Brain microvascular endothelial cell (primary cell): ENCODE measurements around the gene C11orf42.

Experiments
- DNase-seq: peaks from one replicate; pipeline ENCODE4 v3.0.0-alpha.2; 2020
- H3K27ac ChIP-seq: fragments of 250-450 bp; sonication (Bioruptor Pico); 2 replicates; pipeline ENCODE4 v1.5.1; 2020; ENCODE audit warnings: mild to moderate bottlenecking, moderate library complexity
- H3K27me3 ChIP-seq: fragments of 250-450 bp; sonication (Bioruptor Pico); replicated peaks from 2 replicates; pipeline ENCODE4 v1.5.1; 2020; ENCODE audit warnings: mild to moderate bottlenecking
- H3K36me3 ChIP-seq: fragments of 250-450 bp; sonication (Bioruptor Pico); replicated peaks from 2 replicates; pipeline ENCODE4 v1.5.1; 2020; ENCODE audit warnings: mild to moderate bottlenecking
- H3K4me3 ChIP-seq: 2 replicates; pipeline ENCODE4 v1.5.1; 2011; ENCODE audit warnings: low read depth, mild to moderate bottlenecking, control low read depth, low read length, moderate library complexity
- in situ Hi-C: cut with HindIII; loops from 2 replicates; pipeline ENCODE4 v1.10.0; 2017; ENCODE audit warnings: low sequenced_read_pairs, low pct_ligation_motif_present
- TF ChIP-seq, protein P1 (sequence below): IDR thresholded peaks from 2 replicates; pipeline ENCODE4 v1.5.1; 2011; ENCODE audit warnings: low read depth, mild to moderate bottlenecking, moderate library complexity, low read length, control low read depth, inconsistent platforms; ENCODE audit errors: missing control alignments

Gene C11orf42

DNA sequence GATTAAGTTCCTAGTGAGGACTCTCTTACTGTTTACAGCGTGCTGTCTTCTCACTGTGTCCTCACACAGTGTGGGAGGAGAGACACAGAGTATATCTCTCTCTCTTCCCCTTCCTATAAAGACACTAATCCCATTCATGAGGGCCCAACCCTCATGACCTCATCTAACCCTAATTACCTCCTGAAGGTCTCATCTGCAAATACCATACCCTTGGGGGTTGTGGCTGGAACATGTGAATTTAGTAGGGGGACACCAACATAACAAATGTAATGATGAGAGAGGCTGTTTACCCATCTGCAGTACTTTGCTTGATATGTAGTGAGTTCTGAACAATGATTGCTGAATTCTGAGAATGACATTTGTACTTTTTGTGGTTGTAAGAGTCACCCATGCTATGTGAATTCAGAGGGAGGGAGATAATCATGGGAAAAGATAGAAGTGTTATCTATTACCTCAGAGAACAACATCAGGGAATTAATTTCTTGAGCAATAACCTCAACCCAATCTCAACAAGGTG is 11.2 kb upstream of the C11orf42 start:
- in situ Hi-C loops: no loop called here
- no peak for DNase-seq
- Histone ChIP-seq H3K4me3 (no peak overlapping the region), H3K27ac (no peak overlapping the region), H3K36me3 (no peaks in the 10 kb centered on the region), H3K27me3 (no peaks in the 10 kb centered on the region)
- TF ChIP-seq, protein P1, sequence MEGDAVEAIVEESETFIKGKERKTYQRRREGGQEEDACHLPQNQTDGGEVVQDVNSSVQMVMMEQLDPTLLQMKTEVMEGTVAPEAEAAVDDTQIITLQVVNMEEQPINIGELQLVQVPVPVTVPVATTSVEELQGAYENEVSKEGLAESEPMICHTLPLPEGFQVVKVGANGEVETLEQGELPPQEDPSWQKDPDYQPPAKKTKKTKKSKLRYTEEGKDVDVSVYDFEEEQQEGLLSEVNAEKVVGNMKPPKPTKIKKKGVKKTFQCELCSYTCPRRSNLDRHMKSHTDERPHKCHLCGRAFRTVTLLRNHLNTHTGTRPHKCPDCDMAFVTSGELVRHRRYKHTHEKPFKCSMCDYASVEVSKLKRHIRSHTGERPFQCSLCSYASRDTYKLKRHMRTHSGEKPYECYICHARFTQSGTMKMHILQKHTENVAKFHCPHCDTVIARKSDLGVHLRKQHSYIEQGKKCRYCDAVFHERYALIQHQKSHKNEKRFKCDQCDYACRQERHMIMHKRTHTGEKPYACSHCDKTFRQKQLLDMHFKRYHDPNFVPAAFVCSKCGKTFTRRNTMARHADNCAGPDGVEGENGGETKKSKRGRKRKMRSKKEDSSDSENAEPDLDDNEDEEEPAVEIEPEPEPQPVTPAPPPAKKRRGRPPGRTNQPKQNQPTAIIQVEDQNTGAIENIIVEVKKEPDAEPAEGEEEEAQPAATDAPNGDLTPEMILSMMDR: no peak

DNA sequence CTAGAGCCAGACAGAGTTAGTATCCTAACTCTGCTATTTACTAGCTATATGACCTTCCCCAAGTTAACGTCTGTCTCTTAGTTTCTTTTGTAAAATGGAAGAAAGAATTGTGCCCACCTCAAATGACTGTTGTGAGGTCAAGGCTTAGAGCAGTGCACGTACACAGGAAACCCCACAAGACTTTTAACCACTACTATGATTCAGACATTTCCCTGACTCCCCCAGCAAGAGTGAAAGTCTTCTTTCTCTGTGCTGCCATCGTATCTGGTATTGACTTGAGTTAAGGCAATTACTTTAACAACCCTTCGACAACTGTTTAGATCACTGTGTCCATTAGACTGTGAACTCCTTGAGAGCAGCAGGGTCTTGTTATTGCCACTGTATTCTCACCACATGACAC is 9.0 kb upstream of the C11orf42 start:
- in situ Hi-C loops: no loop called here
- no peak overlapping the region for H3K27ac ChIP-seq
- H3K4me3 ChIP-seq: no peak overlapping the region
- no peaks in the 10 kb centered on the region for H3K36me3 ChIP-seq
- DNase-seq: no peak
- no peaks in the 10 kb centered on the region for H3K27me3 ChIP-seq
- TF ChIP-seq, protein P1: no peak

DNA sequence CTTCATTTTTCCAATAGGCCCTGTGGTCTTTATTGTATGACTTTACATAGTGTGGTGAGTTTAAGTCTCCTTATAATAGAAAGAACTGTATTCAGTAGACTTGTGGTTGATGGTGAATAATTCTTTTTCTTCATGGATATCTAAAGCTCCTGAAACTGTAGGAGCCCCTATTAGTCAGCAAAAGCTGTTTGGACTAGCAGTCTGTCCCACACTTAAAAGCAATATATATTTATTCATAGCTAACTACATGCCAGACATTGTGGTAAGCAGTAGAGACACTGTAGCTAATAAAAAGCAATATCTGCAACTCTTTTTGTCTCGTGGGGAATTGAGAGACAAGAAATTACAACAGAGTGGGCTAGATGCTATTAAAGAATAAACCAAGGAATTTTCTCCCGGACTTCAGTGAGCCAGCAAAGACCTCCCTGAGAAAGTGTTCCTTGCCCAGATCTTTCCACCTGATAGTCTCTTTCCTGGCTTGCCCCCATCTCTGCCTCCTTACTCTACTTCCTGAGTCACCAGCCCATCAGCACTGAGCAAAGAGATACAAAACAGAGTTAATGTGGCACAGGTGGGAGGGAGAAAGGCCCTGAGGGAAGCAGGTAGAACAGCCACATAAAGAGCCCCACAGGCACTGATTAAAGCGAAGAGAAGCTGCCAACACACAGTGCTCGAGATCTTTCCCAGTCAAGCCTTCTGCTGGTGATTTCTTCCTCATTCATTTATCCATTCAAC is 7.7 kb upstream of the C11orf42 start:
- H3K36me3 ChIP-seq: no peaks in the 10 kb centered on the region
- H3K4me3 ChIP-seq: no peak overlapping the region
- in situ Hi-C loops: no loop called here
- no peak for DNase-seq
- H3K27me3 ChIP-seq: no peaks in the 10 kb centered on the region
- no peak overlapping the region for H3K27ac ChIP-seq
- TF ChIP-seq, protein P1: no peak

DNA sequence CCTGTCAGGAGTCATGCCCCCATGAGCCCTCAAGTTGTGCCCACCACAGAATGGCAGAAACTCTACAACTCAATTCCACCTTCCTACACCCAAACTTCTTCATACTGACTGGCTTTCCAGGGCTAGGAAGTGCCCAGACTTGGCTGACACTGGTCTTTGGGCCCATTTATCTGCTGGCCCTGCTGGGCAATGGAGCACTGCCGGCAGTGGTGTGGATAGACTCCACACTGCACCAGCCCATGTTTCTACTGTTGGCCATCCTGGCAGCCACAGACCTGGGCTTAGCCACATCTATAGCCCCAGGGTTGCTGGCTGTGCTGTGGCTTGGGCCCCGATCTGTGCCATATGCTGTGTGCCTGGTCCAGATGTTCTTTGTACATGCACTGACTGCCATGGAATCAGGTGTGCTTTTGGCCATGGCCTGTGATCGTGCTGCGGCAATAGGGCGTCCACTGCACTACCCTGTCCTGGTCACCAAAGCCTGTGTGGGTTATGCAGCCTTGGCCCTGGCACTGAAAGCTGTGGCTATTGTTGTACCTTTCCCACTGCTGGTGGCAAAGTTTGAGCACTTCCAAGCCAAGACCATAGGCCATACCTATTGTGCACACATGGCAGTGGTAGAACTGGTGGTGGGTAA is 6.1 kb upstream of the C11orf42 start, which contains the start of gene OR52W1:
OR52W1 (plus strand) TSS at position 51 of the 637 bp plus-strand sequence; CDS start at position 51, 0 bp downstream.
- in situ Hi-C loops: no loop called here
- Histone ChIP-seq H3K4me3 (no peak within 1 kb of the TSS), H3K27ac (no peak within 1 kb of the TSS), H3K36me3 (no peaks in the 10 kb centered on the region), H3K27me3 (no peaks in the 10 kb centered on the region)
- no peak for DNase-seq
- TF ChIP-seq, protein P1: no peak

DNA sequence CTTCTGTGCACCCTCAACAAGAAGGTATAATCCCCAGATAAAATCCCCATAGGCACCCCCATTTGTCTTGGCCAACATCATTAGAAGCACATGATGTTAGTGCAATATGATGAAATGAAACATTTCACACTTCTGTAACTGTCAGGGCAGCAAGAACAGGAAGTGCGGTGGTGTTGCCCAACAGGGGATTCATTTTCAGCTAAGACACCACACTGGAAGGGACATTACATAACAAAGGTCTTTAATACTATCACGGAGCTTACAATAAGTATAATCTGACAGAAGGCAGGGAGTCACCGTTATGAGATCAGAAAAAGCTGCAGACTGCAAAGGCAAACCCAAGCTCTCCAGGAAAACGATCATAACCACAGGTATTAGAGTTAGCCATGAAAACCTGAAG is 4.4 kb upstream of the C11orf42 start:
- DNase-seq: no peak
- no peaks in the 10 kb centered on the region for H3K27me3 ChIP-seq
- TF ChIP-seq, protein P1: no peak
- in situ Hi-C loops: no loop called here
- no peak overlapping the region for H3K27ac ChIP-seq
- no peak overlapping the region for H3K4me3 ChIP-seq
- H3K36me3 ChIP-seq: peaks cover 3% of the 10 kb centered on the region
